GM18502 (cell line): ENCODE data around the gene LNX1.
"Not testable (repeated sequence)": the region's sequence is repeated elsewhere in the genome, so short reads cannot be mapped to it uniquely, and the experiment has no call there.

Source experiments
- ATAC-seq: cut with Tn5 transposase; IDR thresholded peaks from one replicate; pipeline ENCODE4 v1.9.1; 2021; ENCODE audit warnings: mild to moderate bottlenecking; ENCODE audit not compliant: unreplicated experiment, poor library complexity

The LNX1 gene

GRCh38 chr4:53421791-53422190 lies 169.5 kb downstream of the LNX1 start:
- ATAC-seq, result no peak

- ATAC-seq, result no peak
Measured at GRCh38 chr4:53419208-53419607, 172.1 kb downstream of the LNX1 start.

- ATAC-seq, result not testable (repeated sequence)
Measured at GRCh38 chr4:53409479-53409878, 181.8 kb downstream of the LNX1 start.
